22Rv1 (cell line): Measurements from ENCODE around the gene CD6.

ENCODE experiments used
- CTCF ChIP-seq: fragments of 450-650 bp; IDR thresholded peaks from 2 replicates; pipeline ENCODE4 v1.5.1; 2017; ENCODE audit warnings: mild to moderate bottlenecking
- ZFX ChIP-seq: fragments of 450-650 bp; IDR thresholded peaks from 2 replicates; pipeline ENCODE4 v1.6.1; 2017; ENCODE audit warnings: antibody characterized with exemption, borderline replicate concordance

DNA sequence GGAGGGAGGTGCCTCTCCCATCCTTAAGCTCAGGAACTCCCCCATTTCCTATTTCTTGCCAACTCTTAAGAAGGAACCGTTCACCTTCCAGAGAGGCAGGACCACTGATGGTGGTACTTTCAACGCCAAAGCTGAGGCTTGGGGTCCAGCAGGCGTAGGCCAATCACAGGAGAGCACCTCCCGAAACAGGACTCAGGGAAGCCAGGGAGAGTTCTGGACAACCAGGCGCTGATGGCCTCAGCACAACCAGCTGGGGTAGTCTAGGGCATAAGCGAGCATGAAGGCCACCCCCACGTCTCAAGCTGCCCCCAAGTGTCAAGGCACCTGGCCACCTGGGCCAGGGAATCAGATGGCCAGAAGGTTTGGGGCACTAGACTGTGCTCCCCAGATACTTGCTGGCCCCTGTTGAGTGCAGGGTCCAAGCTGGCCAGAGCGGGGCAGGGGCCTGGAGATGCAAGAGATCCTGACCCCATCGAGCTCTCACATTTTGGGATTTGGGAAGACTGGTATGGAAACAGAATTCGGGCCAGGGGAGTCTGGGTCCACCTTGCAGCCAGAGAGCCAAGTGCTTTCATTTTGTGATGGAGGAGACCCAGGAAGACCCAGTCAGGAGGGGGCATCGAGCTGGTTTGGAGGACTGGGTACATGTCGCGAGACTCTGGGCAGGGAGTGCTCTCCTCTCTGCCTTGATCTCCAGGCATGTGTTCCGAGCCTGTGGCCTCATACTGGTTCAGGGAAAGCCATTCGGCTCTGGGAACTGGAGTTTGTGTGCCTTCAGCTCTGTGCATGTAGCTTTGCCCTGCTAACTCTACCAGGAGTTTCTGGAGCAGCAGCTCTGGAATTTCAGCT, 926 bp downstream of the CD6 start:
- TF ChIP-seq CTCF: no peak
- TF ChIP-seq ZFX: no peak
